ENCODE results near the gene MCTP1.

MCTP1 gene

DNA sequence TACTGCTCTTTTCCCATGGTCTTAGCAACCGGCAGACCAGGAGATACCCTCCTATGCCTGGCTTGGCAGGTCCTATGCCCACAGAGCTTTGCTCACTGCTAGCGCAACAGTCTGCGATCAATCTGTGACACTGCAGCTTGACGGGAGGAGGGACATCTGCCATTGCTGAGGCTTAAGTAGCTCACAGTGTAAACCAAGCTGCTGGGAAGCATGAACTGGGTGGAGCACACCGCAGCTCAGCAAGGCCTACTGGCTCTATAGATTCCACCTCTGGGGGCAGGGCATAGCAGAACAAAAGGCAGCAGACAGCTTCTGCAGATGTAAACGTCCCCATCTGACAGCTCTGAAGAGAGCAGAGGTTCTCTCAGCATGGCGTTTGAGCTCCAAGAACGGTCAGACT, 40.4 kb downstream of the MCTP1 start:
- Histone ChIP-seq H3K9me3 (replicated peaks; ENCODE audit: low read length) (no peaks in the 10 kb centered on the region), H3K4me1 (ENCODE audit: control insufficient read depth, insufficient read depth, low read length) (no peaks in the 10 kb centered on the region), H3K4me2 (ENCODE audit: low read length) (no peak overlapping the region)

DNA sequence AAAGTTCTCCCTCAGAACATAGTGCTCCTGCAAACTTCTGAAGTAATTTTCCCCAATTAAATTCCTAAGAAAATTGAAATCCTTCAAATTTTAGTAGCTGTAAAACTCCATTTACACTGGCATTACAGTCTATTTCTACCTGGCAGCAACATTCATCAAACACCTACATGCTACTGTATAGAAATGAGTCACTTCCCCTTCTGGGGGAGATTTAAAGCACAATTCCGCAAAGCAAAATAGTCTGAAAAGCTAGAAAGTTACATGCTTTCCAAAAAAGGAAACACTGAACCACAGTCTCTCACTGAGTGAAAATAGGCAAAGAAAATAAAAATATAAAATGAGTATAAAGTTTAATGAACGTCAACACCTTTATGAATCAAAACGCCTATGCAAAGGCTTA, 43.3 kb downstream of the MCTP1 start:
- H3K27me3 ChIP-seq (ENCODE audit: control insufficient read depth, insufficient read depth, low read length): peaks cover 20% of the 10 kb centered on the region
- H3K9me3 ChIP-seq (replicated peaks; ENCODE audit: low read length): no peaks in the 10 kb centered on the region
- no peaks in the 10 kb centered on the region for H3K36me3 ChIP-seq (ENCODE audit: insufficient read depth, low read length)
- H3K4me2 ChIP-seq (ENCODE audit: low read length): no peak overlapping the region
- no peak overlapping the region for H3K4me3 ChIP-seq (ENCODE audit: low read length)
- H3K9ac ChIP-seq (ENCODE audit: low read depth, low read length): no peak overlapping the region
- peaks cover 9% of the 10 kb centered on the region for H3K4me1 ChIP-seq (ENCODE audit: control insufficient read depth, insufficient read depth, low read length)

More for the DNA sequence above, 40.4 kb downstream of the MCTP1 start:
- H3K27me3 ChIP-seq (ENCODE audit: control insufficient read depth, insufficient read depth, low read length): peaks cover 20% of the 10 kb centered on the region
- H3K9ac ChIP-seq (ENCODE audit: low read depth, low read length): no peak overlapping the region
- H3K36me3 ChIP-seq (ENCODE audit: insufficient read depth, low read length): no peaks in the 10 kb centered on the region
- no peak overlapping the region for H3K4me3 ChIP-seq (ENCODE audit: low read length)

GRCh38 chr5:95241161-95241560, 43.7 kb downstream of the MCTP1 start:
- Histone ChIP-seq H3K4me2 (ENCODE audit: low read length) (no peak overlapping the region), H3K27me3 (ENCODE audit: control insufficient read depth, insufficient read depth, low read length) (peaks cover 20% of the 10 kb centered on the region), H3K4me3 (ENCODE audit: low read length) (no peak overlapping the region), H3K9ac (ENCODE audit: low read depth, low read length) (no peak overlapping the region), H3K9me3 (replicated peaks; ENCODE audit: low read length) (no peaks in the 10 kb centered on the region), H3K36me3 (ENCODE audit: insufficient read depth, low read length) (no peaks in the 10 kb centered on the region), H3K4me1 (ENCODE audit: control insufficient read depth, insufficient read depth, low read length) (peaks cover 9% of the 10 kb centered on the region)

DNA sequence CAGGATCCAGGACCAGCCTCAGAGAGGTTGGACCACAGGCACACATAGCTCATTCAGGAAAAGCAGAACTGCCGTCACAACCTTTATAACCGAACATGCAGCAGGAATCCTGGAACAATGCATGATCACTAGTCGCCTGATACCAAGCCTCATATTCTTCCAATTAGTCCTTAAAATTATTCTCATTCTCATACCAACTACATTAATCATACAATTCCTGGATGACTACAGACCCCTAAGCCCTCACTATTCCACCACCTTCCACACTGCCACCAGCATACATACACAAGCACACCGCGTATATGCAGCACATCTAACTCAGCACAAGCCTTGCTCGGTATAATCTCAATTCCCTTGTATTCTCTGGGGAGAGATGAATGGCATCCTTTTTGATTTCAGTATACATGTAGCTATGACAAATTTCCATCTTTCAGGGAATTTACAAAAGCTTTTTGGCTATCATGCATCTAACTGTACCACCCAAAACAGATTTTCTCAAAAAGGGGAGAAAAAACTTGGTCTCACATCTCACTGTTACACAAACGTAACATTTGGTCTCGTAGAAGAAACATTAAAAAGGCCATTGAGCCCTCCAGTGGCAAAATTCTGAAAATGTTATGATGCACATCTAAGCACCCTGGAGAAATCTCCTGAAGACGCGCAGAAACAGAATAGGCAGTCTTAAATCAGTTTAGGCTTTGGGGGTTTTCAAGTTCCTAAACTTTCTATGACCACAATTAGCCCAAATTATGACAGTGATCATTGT, 46.2 kb downstream of the MCTP1 start:
- Histone ChIP-seq H3K27me3 (ENCODE audit: control insufficient read depth, insufficient read depth, low read length) (peaks cover 12% of the 10 kb centered on the region), H3K4me2 (ENCODE audit: low read length) (peak overlapping the region; percentile 66), H3K9ac (ENCODE audit: low read depth, low read length) (peak overlapping the region; percentile 22), H3K4me1 (ENCODE audit: control insufficient read depth, insufficient read depth, low read length) (peaks cover 9% of the 10 kb centered on the region), H3K9me3 (replicated peaks; ENCODE audit: low read length) (no peaks in the 10 kb centered on the region), H3K36me3 (ENCODE audit: insufficient read depth, low read length) (no peaks in the 10 kb centered on the region), H3K4me3 (ENCODE audit: low read length) (no peak overlapping the region)

DNA sequence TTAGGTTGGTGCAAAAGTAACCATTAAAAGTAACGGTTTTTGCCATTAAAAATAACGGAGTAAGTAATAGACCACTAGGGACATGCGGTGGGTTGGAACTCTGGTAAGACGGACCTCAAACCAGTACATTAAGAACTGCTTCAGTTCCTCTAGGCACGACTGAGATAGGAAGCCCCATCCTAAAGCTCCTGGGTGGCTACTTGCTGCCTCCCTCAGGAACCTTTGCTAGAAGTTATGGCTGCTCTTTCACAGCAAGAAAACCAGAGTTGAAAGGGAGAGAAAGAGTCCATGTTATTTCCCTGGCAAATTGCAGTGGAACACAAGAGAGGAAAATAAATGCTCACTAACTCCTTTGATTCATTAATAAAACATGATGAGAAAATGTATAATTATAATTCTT, 47.6 kb downstream of the MCTP1 start:
- Histone ChIP-seq H3K27me3 (ENCODE audit: control insufficient read depth, insufficient read depth, low read length) (no peaks in the 10 kb centered on the region), H3K9ac (ENCODE audit: low read depth, low read length) (no peak overlapping the region)

DNA sequence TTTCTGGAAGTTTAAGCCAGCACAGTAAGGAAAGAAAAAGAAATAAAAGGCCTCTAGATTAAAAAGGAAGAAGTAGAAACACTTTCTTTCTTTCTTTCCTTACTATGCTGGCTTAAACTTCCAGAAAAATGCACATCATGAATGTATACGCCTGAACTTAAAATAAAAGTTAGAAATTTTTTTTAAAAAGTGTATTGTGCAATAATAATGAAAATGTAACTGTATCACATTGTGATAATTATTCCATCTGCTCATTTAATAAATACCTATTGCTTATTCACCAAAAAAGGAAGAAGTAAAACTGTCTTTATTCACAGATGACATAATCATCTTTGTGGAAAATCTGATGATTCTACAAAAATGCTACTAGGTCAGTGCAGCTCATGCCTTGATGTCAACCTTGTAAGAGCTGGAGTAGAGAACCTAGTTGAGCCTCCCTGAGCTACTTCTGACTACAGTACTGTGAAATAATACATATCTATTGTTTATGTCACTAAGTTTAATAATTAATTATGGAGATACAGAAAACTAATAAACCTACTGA, 49.4 kb downstream of the MCTP1 start:
- Histone ChIP-seq H3K4me3 (ENCODE audit: low read length) (no peak overlapping the region), H3K9ac (ENCODE audit: low read depth, low read length) (no peak overlapping the region), H3K27me3 (ENCODE audit: control insufficient read depth, insufficient read depth, low read length) (no peaks in the 10 kb centered on the region), H3K36me3 (ENCODE audit: insufficient read depth, low read length) (no peaks in the 10 kb centered on the region), H3K9me3 (replicated peaks; ENCODE audit: low read length) (no peaks in the 10 kb centered on the region), H3K4me2 (ENCODE audit: low read length) (no peak overlapping the region), H3K4me1 (ENCODE audit: control insufficient read depth, insufficient read depth, low read length) (peaks cover 9% of the 10 kb centered on the region)

More for the DNA sequence above, 47.6 kb downstream of the MCTP1 start:
- Histone ChIP-seq H3K4me1 (ENCODE audit: control insufficient read depth, insufficient read depth, low read length) (peaks cover 9% of the 10 kb centered on the region), H3K36me3 (ENCODE audit: insufficient read depth, low read length) (no peaks in the 10 kb centered on the region), H3K4me2 (ENCODE audit: low read length) (no peak overlapping the region), H3K4me3 (ENCODE audit: low read length) (no peak overlapping the region), H3K9me3 (replicated peaks; ENCODE audit: low read length) (no peaks in the 10 kb centered on the region)

- Histone ChIP-seq H3K9ac (ENCODE audit: low read depth, low read length) (no peak overlapping the region), H3K27me3 (ENCODE audit: control insufficient read depth, insufficient read depth, low read length) (peaks cover 4% of the 10 kb centered on the region), H3K4me3 (ENCODE audit: low read length) (no peak overlapping the region), H3K4me2 (ENCODE audit: low read length) (no peak overlapping the region), H3K4me1 (ENCODE audit: control insufficient read depth, insufficient read depth, low read length) (no peaks in the 10 kb centered on the region), H3K36me3 (ENCODE audit: insufficient read depth, low read length) (no peaks in the 10 kb centered on the region), H3K9me3 (replicated peaks; ENCODE audit: low read length) (no peaks in the 10 kb centered on the region)
Measured at GRCh38 chr5:95229646-95230045, 55.2 kb downstream of the MCTP1 start.

- Histone ChIP-seq H3K9me3 (replicated peaks; ENCODE audit: low read length) (no peaks in the 10 kb centered on the region), H3K4me1 (ENCODE audit: control insufficient read depth, insufficient read depth, low read length) (peaks cover 4% of the 10 kb centered on the region), H3K4me3 (ENCODE audit: low read length) (no peak overlapping the region), H3K4me2 (ENCODE audit: low read length) (no peak overlapping the region), H3K9ac (ENCODE audit: low read depth, low read length) (no peak overlapping the region), H3K36me3 (ENCODE audit: insufficient read depth, low read length) (no peaks in the 10 kb centered on the region), H3K27me3 (ENCODE audit: control insufficient read depth, insufficient read depth, low read length) (peaks cover 6% of the 10 kb centered on the region)
Measured at GRCh38 chr5:95224701-95225459, 60.0 kb downstream of the MCTP1 start.

DNA sequence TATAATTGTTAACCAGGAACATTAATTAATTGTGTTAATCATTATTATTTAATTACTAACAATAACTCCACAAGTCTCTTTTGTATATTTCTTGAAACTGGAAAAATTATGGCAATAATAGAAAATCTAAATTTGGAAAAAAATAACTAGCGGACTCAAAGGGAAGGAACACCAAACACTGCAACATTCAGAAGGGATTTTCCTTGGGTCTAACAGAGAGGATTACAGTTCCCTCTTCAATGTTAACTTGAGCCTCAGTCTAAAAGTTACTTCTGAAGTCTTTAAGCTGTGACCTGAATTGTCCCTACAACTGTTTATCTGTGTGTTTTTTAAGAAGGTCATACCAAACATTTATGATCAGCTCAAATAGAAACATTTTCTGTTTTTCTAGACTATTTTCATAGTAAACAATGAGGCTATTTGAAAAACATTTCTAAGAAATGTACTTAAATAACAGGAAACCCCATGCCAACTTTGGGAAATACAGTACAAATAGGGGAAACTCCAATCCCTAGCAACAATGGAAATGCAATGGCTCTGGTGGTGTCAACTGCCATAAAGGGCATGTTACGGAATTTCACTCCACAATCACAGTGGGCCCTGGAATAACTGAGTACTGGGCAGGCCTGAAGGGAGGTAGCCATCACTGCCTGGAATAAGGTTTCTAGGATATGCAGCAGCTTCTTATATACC, 61.2 kb downstream of the MCTP1 start:
- Histone ChIP-seq H3K27me3 (ENCODE audit: control insufficient read depth, insufficient read depth, low read length) (peaks cover 6% of the 10 kb centered on the region), H3K9me3 (replicated peaks; ENCODE audit: low read length) (no peaks in the 10 kb centered on the region), H3K36me3 (ENCODE audit: insufficient read depth, low read length) (no peaks in the 10 kb centered on the region), H3K9ac (ENCODE audit: low read depth, low read length) (no peak overlapping the region), H3K4me1 (ENCODE audit: control insufficient read depth, insufficient read depth, low read length) (peaks cover 4% of the 10 kb centered on the region), H3K4me3 (ENCODE audit: low read length) (no peak overlapping the region), H3K4me2 (ENCODE audit: low read length) (no peak overlapping the region)

- Histone ChIP-seq H3K36me3 (ENCODE audit: insufficient read depth, low read length) (no peaks in the 10 kb centered on the region), H3K4me3 (ENCODE audit: low read length) (no peak overlapping the region), H3K27me3 (ENCODE audit: control insufficient read depth, insufficient read depth, low read length) (peaks cover 6% of the 10 kb centered on the region), H3K9me3 (replicated peaks; ENCODE audit: low read length) (no peaks in the 10 kb centered on the region), H3K4me2 (ENCODE audit: low read length) (no peak overlapping the region), H3K4me1 (ENCODE audit: control insufficient read depth, insufficient read depth, low read length) (peaks cover 4% of the 10 kb centered on the region), H3K9ac (ENCODE audit: low read depth, low read length) (no peak overlapping the region)
Measured at GRCh38 chr5:95222836-95223235, 62.1 kb downstream of the MCTP1 start.

- Histone ChIP-seq H3K4me3 (ENCODE audit: low read length) (no peak overlapping the region), H3K9ac (ENCODE audit: low read depth, low read length) (no peak overlapping the region), H3K36me3 (ENCODE audit: insufficient read depth, low read length) (no peaks in the 10 kb centered on the region), H3K4me1 (ENCODE audit: control insufficient read depth, insufficient read depth, low read length) (peaks cover 4% of the 10 kb centered on the region), H3K9me3 (replicated peaks; ENCODE audit: low read length) (no peaks in the 10 kb centered on the region), H3K4me2 (ENCODE audit: low read length) (no peak overlapping the region), H3K27me3 (ENCODE audit: control insufficient read depth, insufficient read depth, low read length) (peaks cover 3% of the 10 kb centered on the region)
Measured at GRCh38 chr5:95221234-95221633, 63.7 kb downstream of the MCTP1 start.
